GM21526 (cell line): ENCODE results near the gene MARCHF5.
"Not testable (repeated sequence)": the region's sequence is repeated elsewhere in the genome, so short reads cannot be mapped to it uniquely, and the experiment has no call there.

Experiments
- ATAC-seq: cut with Tn5 transposase; IDR thresholded peaks from one replicate; pipeline ENCODE4 v1.9.1; 2021; ENCODE audit warnings: moderate library complexity; ENCODE audit not compliant: unreplicated experiment, low FRiP score

The MARCHF5 gene

GRCh38 chr10:92303096-92303495, 12.1 kb downstream of the MARCHF5 start:
- ATAC-seq = no peak

GRCh38 chr10:92304061-92304460, 13.1 kb downstream of the MARCHF5 start:
- ATAC-seq = no peak

- ATAC-seq = no peak
Observed at GRCh38 chr10:92305133-92306072, 14.4 kb downstream of the MARCHF5 start.

- no peak for ATAC-seq
Observed at GRCh38 chr10:92309272-92309671, 18.3 kb downstream of the MARCHF5 start.

DNA sequence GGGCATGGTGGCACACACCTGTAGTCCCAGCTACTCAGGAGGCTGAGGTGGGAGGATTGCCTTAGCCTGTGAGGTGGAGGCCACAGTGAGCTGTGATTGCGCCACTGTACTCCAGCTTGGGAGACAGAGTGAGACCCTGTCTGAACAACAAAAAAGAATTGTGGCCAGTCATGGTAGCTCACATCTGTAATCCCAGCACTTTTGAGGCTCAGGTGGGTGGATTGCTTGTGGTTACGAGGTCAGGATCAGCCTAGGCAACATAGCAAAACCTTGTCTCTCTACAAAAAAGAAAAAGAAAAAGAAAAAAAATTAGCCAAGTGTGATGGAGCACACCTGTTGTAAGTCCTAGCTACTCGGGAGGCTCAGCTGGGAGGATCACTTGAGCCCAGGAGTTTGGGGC, 22.8 kb downstream of the MARCHF5 start:
- no peak for ATAC-seq

DNA sequence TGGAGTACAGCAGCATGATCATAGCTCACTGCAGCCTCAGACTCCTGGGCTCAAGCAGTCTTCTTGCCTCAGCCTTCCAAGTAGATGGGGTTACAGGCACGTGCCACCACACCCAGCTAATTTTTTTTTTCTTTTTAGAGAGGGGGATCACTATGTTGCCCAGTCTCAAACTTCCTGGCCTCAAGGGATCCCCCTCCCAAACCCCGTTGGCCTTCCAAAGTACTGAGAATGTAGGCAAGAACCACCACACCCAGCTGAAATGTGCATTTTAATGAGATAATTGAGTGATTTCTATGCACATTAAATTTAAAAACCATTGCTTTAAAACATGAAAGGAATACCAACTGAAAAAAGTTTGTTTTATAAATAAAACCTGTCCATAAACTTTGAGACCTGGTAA, 25.6 kb downstream of the MARCHF5 start:
- no peak for ATAC-seq

- ATAC-seq = no peak
Observed at GRCh38 chr10:92323079-92323478, 32.1 kb downstream of the MARCHF5 start.

DNA sequence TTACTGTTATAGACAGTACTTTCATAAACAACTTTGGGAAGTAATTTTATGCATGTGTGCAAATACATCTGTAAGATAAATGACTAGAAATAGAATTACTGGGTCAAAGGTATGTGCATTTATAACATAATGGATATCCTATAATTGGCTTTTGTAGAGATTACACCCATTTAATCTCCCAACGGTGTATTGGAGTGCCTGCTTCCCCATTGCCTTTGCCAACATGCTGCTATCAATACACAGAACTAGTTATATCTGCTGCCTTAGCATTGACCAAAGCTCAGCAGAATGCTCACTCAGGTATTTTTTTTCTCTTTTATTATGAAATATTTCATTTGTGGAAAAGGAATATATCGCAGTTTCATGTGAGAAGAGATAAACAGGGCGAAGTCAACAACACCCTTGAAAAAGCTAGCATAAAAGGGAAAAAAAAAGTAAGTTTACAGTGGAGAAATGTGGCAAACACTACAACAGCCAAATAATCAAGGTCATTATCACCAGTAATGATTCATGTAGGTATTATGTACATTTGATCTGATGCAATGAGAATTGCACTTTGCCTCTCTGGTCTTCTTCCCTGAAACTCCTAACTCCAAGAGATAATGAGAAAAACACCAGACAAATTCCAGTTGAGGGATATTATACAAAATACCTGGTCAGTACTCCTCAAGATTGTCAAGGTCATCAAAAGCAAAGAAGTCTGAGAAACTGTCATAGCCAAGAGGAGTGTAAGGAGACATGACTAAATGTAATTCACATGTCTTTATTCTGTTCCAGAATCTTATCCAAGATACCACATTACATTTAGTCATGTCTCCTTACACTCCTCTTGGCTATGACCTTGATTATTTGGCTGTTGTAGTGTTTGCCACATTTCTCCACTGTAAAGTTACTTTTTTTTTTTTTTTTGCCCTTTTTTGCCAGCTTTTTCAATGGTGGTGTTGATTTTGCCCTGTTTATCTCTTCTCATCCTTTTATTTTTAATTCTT, 36.8 kb downstream of the MARCHF5 start:
- ATAC-seq = no peak

GRCh38 chr10:92328993-92329392, 38.0 kb downstream of the MARCHF5 start:
- ATAC-seq = no peak

GRCh38 chr10:92329927-92330326, 39.0 kb downstream of the MARCHF5 start:
- ATAC-seq = not testable (repeated sequence)

- no peak for ATAC-seq
Observed at GRCh38 chr10:92342796-92343195, 51.8 kb downstream of the MARCHF5 start.

- not testable (repeated sequence) for ATAC-seq
Observed at GRCh38 chr10:92345575-92345974, 54.6 kb downstream of the MARCHF5 start.

DNA sequence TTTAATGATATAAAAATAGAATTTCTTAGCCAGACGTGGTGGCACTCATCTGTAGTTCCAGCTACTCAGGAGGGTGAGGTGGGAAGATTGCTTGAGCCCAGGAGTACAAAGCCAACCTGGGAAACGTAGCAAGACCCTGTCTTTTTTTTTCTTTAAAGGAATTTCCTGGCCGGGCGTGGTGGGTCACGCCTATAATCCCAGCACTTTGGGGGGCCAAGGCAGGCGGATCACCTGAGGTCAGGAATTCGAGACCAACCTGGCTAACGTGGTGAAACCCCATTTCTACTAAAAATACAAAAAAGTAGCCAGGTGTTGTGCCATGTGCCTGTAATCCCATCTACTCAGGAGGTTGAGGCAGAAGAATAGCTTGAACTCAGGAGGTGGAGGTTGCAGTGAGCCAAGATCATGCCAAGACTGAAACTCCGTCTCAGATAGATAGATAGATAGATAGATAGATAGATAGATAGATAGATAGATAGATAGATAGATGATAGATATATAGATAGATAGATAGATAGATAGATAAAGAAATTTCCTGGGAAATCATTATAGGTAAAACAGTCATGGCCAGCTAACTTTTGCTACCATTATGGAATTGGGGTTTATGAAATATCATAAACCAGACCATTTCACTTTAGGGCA, 56.2 kb downstream of the MARCHF5 start:
- not testable (repeated sequence) for ATAC-seq

DNA sequence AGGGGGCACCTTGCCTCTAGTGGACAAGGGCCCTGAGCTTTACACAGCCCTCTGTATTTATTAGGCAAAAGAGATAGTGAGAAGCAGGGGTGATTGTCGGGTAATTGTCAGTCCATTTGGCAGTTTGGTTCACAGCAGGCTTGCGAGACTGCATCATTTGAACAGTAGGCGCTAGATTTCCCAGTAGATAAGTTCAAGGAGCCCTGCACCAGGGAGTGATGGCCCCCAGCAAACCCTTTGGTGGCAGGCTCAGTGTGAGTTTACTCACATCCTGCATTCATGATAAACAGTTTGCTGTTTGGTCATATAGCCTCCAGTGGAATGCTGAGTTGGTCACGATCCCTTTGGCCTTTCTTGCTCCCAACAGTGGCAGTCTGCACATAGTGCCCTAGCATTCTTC, 59.4 kb downstream of the MARCHF5 start:
- ATAC-seq = no peak

GRCh38 chr10:92354587-92354986, 63.6 kb downstream of the MARCHF5 start:
- ATAC-seq = no peak

- no peak for ATAC-seq
Observed at GRCh38 chr10:92356041-92356440, 65.1 kb downstream of the MARCHF5 start.

DNA sequence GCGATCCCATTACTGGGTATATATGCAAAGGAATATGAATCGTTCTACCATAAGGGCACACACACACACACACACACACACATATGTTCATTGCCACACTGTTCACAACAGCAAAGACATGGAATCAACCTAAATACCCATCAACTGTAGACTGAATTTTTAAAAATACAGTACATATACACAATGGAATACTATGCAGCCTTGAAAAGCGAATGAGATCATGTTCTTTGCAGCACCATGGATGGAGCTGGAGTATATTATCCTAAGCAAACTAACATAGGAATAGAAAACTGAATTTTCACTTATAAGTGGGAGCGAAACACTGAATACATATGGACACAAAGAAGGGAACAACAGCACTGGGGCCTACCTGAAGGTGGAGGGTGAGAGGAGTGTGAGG, 72.5 kb downstream of the MARCHF5 start:
- ATAC-seq = no peak

GRCh38 chr10:92366412-92367021, 75.5 kb downstream of the MARCHF5 start:
- ATAC-seq = no peak

DNA sequence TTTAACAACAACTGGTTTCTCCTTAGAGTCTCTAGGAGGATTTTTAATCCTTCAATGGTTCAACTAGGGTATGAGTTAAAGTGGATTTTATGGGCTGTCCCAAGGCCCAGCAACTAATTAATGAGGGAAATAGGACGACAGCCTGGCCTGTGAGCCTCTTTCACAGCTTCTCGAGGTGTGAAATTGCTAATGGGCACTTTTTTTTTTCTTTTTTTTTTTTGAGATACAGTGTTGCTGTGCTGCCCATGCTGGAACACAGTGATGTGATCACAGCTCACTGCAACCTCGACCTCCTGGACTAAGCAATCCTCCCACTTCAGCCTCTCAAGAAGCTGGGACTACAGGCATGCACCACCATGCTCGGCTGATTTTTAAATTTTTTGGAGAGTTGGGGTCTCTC, 87.0 kb downstream of the MARCHF5 start:
- ATAC-seq = no peak

DNA sequence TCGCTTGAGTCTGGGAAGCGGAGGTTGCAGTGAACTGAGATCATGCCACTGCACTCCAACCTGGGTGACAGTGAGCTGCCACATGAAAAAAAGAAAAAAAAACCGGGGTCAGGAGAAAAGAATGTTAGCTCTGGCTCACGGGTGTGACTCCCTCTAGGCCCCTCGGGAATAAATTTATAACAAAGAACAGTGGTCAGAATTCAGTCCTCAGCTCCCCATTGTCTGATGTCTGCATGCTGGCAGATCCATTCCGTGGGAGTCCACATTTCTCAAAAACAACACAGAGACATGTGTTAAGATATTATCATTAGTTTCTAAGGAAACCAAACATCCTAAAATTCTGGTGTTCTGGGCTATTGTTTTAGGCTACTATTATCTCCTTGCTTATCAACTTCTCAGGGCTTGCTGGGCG, 90.6 kb downstream of the MARCHF5 start:
- ATAC-seq = no peak
